Measurements from ENCODE around the gene TBC1D2B.
"Not testable (repeated sequence)": the region's sequence is repeated elsewhere in the genome, so short reads cannot be mapped to it uniquely, and the experiment has no call there.

The TBC1D2B gene

GRCh38 chr15:77998592-77998991 lies 78.9 kb downstream of the TBC1D2B start:
- H3K27ac ChIP-seq = no peak overlapping the region
- no peak for TF ChIP-seq CTCF (conservative IDR thresholded peaks at IDR 0.05)

- not testable (repeated sequence) for H3K27ac ChIP-seq
Observed at GRCh38 chr15:77997761-77998554, 79.6 kb downstream of the TBC1D2B start.

- H3K27ac ChIP-seq = not testable (repeated sequence)
Observed at GRCh38 chr15:77997221-77997620, 80.3 kb downstream of the TBC1D2B start.

- H3K27ac ChIP-seq = not testable (repeated sequence)
Observed at GRCh38 chr15:77996713-77997171, 80.8 kb downstream of the TBC1D2B start.

- H3K27ac ChIP-seq = not testable (repeated sequence)
Observed at GRCh38 chr15:77996226-77996625, 81.3 kb downstream of the TBC1D2B start.

- not testable (repeated sequence) for H3K27ac ChIP-seq
Observed at GRCh38 chr15:77995537-77995918, 82.0 kb downstream of the TBC1D2B start.

- not testable (repeated sequence) for H3K27ac ChIP-seq
Observed at GRCh38 chr15:77994893-77995536, 82.5 kb downstream of the TBC1D2B start.

- peak overlapping the region; percentile 2 for H3K27ac ChIP-seq
Observed at GRCh38 chr15:77993970-77994693, 83.4 kb downstream of the TBC1D2B start.

GRCh38 chr15:77993374-77993911 lies 84.1 kb downstream of the TBC1D2B start:
- TF ChIP-seq CTCF (conservative IDR thresholded peaks at IDR 0.05) (no peak), ZFX (IDR thresholded peaks at IDR 0.05) (no peak)
- peak overlapping the region; percentile 2; the same call in 1 of the 2 replicates for H3K27ac ChIP-seq

GRCh38 chr15:77992356-77993222 lies 84.9 kb downstream of the TBC1D2B start:
- no peak overlapping the region for H3K27ac ChIP-seq
- TF ChIP-seq CTCF (conservative IDR thresholded peaks at IDR 0.05) (no peak), ZFX (IDR thresholded peaks at IDR 0.05) (no peak)

- not testable (repeated sequence) for H3K27ac ChIP-seq
Observed at GRCh38 chr15:77991658-77992201, 85.8 kb downstream of the TBC1D2B start.
